Esophagus squamous epithelium (tissue), 5 donors: ENCODE measurements around the gene TSNAX. TPM values are rescaled to one million over a fixed set of nuclear protein-coding genes. Genes with fewer than 3 reads are reported as not detected.
A peak's percentile ranks its signal among the peaks of the same experiment; 100 is the strongest.

ENCODE experiments used
- DNase-seq: peaks from one replicate; lab custom pipeline; 2025; lab: John Stamatoyannopoulos, UW
- H3K27ac ChIP-seq, 4 donors: fragments of 200-600 bp; sonication (generic); one replicate each; pipeline ENCODE4 v1.5.1; 2016 to 2019; ENCODE audit warnings: mild to moderate bottlenecking in 1 of 4
- H3K27me3 ChIP-seq, 4 donors: fragments of 200-600 bp; sonication (generic); 1 replicate in 3 of 4; 2 replicates in 1 of 4; pipeline versions ENCODE4 v1.5.1 to v1.6.0; 2017 to 2021; ENCODE audit warnings: antibody characterized with exemption in 1 of 4
- H3K36me3 ChIP-seq, 3 donors: fragments of 200-600 bp; sonication (generic); one replicate each; pipeline ENCODE4 v1.5.1; 2016 to 2019
- H3K4me1 ChIP-seq, 3 donors: fragments of 200-600 bp; sonication (generic); one replicate each; pipeline ENCODE4 v1.5.1; 2017 to 2019
- H3K4me3 ChIP-seq, 4 donors: fragments of 200-600 bp; sonication (generic); 1 replicate in 3 of 4; 2 replicates in 1 of 4; pipeline ENCODE4 v1.5.1; 2016 to 2019; ENCODE audit warnings: mild to moderate bottlenecking in 2 of 4, moderate library complexity in 1 of 4
- H3K9me3 ChIP-seq, 3 donors: fragments of 200-600 bp; sonication (generic); one replicate each; pipeline ENCODE4 v1.5.1; 2016 to 2019
- POLR2A ChIP-seq, 4 donors: fragments of 450-650 bp; IDR thresholded peaks; one replicate each; pipeline ENCODE4 v1.6.1; 2017; ENCODE audit warnings: antibody characterized with exemption in 4 of 4, mild to moderate bottlenecking in 4 of 4, moderate library complexity in 3 of 4
- WGBS, 2 donors: methylation state at CpG; one replicate each; pipeline ENCODE4 v1.1.5; 2018; 5-methylcytosine and 5-hydroxymethylcytosine counted together
- intact Hi-C: fragments of 100-400 bp; cut with DNase I; formaldehyde crosslinking; loops from one replicate; pipeline ENCODE4 v1.15.0; 2022
- total RNA-seq, 4 donors: library from RNA; depleted of rRNA; stranded (reverse); fragments of >200 nt; gene quantifications; one replicate each; pipeline ENCODE4 v1.1.0, GENCODE V29; 2016
- TF ChIP-seq, protein P1 (sequence below), 6 experiments: fragments of 450-650 bp in 4 of 6; fragments of 200-600 bp in 2 of 6; sonication (generic) in 2 of 6; IDR thresholded peaks; one replicate each; pipeline ENCODE4 v1.5.1; 2016 to 2019; ENCODE audit warnings: antibody characterized with exemption in 6 of 6, mild to moderate bottlenecking in 4 of 6, moderate library complexity in 4 of 6
- donor health status: DM: yes; HTN: yes; CAD: no.

The TSNAX gene
- total RNA-seq, 4 donors from 2014 or later: 11.6 to 28.4 (median 22.3) TPM

DNA sequence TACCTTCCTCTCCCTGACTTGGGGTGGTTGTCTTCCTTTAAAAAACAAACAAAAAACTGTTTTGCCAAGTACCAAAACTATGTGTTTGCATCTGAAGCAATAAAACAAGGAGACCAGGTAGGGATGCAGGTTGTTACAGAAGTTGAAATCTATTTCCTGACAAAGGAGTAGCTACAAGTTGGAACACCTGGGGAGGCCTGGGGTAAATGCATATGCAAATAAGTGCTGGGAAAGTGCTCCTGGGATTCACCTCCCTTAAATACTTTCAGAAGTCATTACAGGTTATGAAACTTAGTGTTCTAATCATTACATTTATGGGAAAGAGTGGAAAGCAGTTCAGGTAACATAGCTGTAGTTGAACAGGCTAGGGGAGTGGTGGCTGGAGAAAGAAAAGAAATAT, 1.9 kb upstream of the TSNAX start:
- DNase-seq: no peak
- intact Hi-C loops: loop anchor here (10.0 kb wide), 1 partner anchor 102 kb away; the partner anchor contains the start of gene EGLN1
- H3K27me3 ChIP-seq: no peaks in the 10 kb centered on the region
- H3K4me1 ChIP-seq: peaks cover 4 to 35% (median 24%) of the 10 kb centered on the region in 3 donors
- no peak overlapping the region for H3K4me3 ChIP-seq
- no peaks in the 10 kb centered on the region for H3K9me3 ChIP-seq
- H3K36me3 ChIP-seq: peaks cover 0 to 17% (median 3%) of the 10 kb centered on the region in 3 donors
- peak overlapping the region in 1 of 4 donors; percentile 93 for H3K27ac ChIP-seq
- TF ChIP-seq, protein P1, sequence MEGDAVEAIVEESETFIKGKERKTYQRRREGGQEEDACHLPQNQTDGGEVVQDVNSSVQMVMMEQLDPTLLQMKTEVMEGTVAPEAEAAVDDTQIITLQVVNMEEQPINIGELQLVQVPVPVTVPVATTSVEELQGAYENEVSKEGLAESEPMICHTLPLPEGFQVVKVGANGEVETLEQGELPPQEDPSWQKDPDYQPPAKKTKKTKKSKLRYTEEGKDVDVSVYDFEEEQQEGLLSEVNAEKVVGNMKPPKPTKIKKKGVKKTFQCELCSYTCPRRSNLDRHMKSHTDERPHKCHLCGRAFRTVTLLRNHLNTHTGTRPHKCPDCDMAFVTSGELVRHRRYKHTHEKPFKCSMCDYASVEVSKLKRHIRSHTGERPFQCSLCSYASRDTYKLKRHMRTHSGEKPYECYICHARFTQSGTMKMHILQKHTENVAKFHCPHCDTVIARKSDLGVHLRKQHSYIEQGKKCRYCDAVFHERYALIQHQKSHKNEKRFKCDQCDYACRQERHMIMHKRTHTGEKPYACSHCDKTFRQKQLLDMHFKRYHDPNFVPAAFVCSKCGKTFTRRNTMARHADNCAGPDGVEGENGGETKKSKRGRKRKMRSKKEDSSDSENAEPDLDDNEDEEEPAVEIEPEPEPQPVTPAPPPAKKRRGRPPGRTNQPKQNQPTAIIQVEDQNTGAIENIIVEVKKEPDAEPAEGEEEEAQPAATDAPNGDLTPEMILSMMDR (IDR thresholded peaks at IDR 0.05): no peak
- TF ChIP-seq POLR2A (IDR thresholded peaks at IDR 0.05): no peak

DNA sequence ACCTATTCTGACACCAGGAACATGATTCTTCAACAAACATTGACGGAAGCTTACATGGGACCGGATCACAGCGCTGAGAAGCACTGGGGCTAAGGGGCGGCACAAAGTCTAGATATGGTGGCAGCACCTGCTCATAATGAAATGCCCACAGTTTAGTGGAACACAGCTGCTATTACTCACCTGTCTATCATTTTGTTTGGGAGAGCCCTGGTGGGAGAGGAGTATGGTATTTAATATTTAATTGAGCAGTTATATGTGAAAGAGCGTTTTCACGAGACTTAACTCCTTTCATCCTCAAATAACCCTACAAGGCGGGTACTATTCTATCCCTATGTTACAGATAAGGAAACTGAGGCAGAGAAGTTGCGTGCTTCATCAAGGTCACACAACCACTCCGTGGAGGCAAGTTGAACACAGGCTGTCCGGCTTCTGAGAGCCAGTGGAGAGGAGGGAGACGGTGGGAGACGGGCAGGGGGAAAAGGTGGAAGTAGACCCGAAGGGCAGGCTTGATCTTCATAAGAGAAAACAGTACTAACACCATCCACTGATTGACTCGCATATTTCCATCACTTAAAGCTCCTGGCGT, 790 bp upstream of the TSNAX start:
- H3K4me3 ChIP-seq: peak overlapping the region; percentile 51 to 92 (median 68)
- H3K9me3 ChIP-seq: no peaks in the 10 kb centered on the region
- H3K27ac ChIP-seq: peak overlapping the region; percentile 81 to 95 (median 92)
- H3K36me3 ChIP-seq: peaks cover 0 to 27% (median 3%) of the 10 kb centered on the region in 3 donors
- TF ChIP-seq, protein P1 (IDR thresholded peaks at IDR 0.05): no peak
- TF ChIP-seq POLR2A (IDR thresholded peaks at IDR 0.05): no peak
- peaks cover 4 to 42% (median 24%) of the 10 kb centered on the region in 3 donors for H3K4me1 ChIP-seq
- H3K27me3 ChIP-seq: no peaks in the 10 kb centered on the region
- intact Hi-C loops: loop anchor here (10.0 kb wide), 1 partner anchor 103 kb away; the partner anchor contains the start of gene EGLN1
- no peak for DNase-seq
- 52 to 55% methylated on average over 14 to 15 of the region's 15 CpGs for WGBS, 2 donors

DNA sequence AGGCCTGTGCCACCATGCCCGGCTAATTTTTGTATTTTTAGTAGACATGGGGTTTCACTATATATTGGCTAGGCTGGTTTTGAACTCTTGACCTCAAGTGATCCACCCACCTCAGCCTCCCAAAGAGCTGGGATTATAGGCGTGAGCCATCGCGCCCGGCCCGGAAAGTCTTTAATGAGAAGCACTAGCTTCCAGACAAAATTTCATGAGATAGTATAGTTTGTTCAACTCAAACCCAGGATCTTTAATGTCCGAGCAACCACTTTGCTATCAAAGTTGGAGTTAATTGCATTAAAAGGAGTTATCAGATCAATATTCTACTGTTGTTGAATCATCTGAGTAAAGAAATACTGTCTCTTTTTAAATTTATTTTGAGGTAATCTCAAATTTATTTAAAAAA, 4.8 kb downstream of the TSNAX start:
- intact Hi-C loops: no loop called here
- Histone ChIP-seq H3K4me3 (no peak overlapping the region), H3K36me3 (peaks cover 0 to 71% (median 0%) of the 10 kb centered on the region in 3 donors), H3K4me1 (peaks cover 4 to 56% (median 21%) of the 10 kb centered on the region in 3 donors), H3K27me3 (no peaks in the 10 kb centered on the region), H3K9me3 (no peaks in the 10 kb centered on the region), H3K27ac (no peak overlapping the region)
- no peak for DNase-seq
- TF ChIP-seq, protein P1 (IDR thresholded peaks at IDR 0.05): no peak
- no peak for TF ChIP-seq POLR2A (IDR thresholded peaks at IDR 0.05)
- 86 to 90% methylated on average over 5 to 7 of the region's 7 CpGs for WGBS, 2 donors

DNA sequence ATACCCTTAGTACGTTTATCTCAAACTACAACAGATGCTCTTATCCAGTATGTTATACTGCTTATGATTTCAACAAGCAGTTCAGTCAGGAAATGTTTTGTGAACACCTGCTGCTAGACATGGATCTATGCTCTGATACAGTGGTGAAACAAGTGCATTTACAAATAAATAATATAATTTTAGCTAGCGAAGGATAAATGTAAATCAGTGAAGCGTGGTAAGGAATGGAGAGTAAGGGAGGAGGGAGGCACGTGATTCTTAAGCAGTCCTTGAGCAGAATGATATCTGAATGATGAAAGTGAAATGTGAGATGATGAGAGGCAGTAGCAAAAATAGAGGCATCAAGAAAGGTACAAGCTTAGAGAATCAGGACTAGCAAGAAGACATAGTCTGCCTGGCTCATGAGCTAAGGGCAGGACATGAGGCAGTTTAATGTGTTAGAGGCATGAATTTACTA, 6.3 kb downstream of the TSNAX start:
- peaks cover 2 to 48% (median 17%) of the 10 kb centered on the region in 3 donors for H3K4me1 ChIP-seq
- WGBS, 2 donors: 68 to 69% methylated on average over 4 of the region's 4 CpGs
- intact Hi-C loops: no loop called here
- H3K4me3 ChIP-seq: no peak overlapping the region
- TF ChIP-seq POLR2A (IDR thresholded peaks at IDR 0.05): no peak
- TF ChIP-seq, protein P1 (IDR thresholded peaks at IDR 0.05): no peak
- peaks cover 0 to 84% (median 0%) of the 10 kb centered on the region in 3 donors for H3K36me3 ChIP-seq
- no peak overlapping the region for H3K27ac ChIP-seq
- no peaks in the 10 kb centered on the region for H3K9me3 ChIP-seq
- no peak for DNase-seq
- no peaks in the 10 kb centered on the region for H3K27me3 ChIP-seq

DNA sequence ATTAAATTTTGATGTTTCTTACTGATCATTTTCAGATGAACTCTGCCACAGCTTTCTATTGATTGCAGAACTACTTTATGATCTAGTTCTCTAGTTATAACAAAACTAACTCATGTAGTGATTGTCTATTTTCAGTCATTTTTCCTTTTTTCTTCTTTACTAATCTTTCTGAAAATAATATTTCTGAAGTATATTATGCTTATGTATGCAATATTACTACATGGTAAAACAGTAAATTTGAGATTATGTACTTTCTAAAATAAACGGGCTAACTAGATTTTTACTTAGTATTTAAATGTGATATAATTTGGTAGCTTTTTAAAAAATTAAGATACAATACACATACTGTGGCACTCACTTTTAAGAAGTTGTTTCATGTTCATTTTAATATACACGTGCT, 7.6 kb downstream of the TSNAX start:
- peaks cover 0 to 5% (median 0%) of the 10 kb centered on the region in 3 donors for H3K9me3 ChIP-seq
- intact Hi-C loops: no loop called here
- H3K4me1 ChIP-seq: peaks cover 0 to 34% (median 3%) of the 10 kb centered on the region in 3 donors
- no peak for DNase-seq
- H3K4me3 ChIP-seq: no peak overlapping the region
- TF ChIP-seq POLR2A (IDR thresholded peaks at IDR 0.05): no peak
- TF ChIP-seq, protein P1 (IDR thresholded peaks at IDR 0.05): no peak
- no peak overlapping the region for H3K27ac ChIP-seq
- H3K27me3 ChIP-seq: no peaks in the 10 kb centered on the region
- H3K36me3 ChIP-seq: peaks cover 0 to 86% (median 0%) of the 10 kb centered on the region in 3 donors
- 84 to 85% methylated on average over 2 of the region's 2 CpGs for WGBS, 2 donors
